Trophoblast cell (in vitro differentiated cells and primary cell): ENCODE results near the gene LRRC72. TPM values are rescaled to one million over a fixed set of nuclear protein-coding genes. Genes with fewer than 3 reads are reported as not detected.
A peak's percentile ranks its signal among the peaks of the same experiment; 100 is the strongest.

Experiments
- DNase-seq, 2 donors: peaks; one replicate each; pipeline ENCODE4 v3.0.0-alpha.2; 2016
- H2AFZ ChIP-seq: 2 replicates; pipeline ENCODE4 v1.6.1; 2013; ENCODE audit warnings: low read length, moderate library complexity, mild to moderate bottlenecking; ENCODE audit not compliant: insufficient read depth, poor library complexity
- H2AK5ac ChIP-seq: 2 replicates; pipeline ENCODE4 v1.6.1; 2013; ENCODE audit warnings: mild to moderate bottlenecking, low read length
- H2BK120ac ChIP-seq: 2 replicates; pipeline ENCODE4 v1.6.1; 2013; ENCODE audit warnings: low read length, mild to moderate bottlenecking, moderate library complexity; ENCODE audit not compliant: insufficient read depth, poor library complexity
- H2BK12ac ChIP-seq: 2 replicates; pipeline ENCODE4 v1.6.1; 2013; ENCODE audit warnings: mild to moderate bottlenecking, low read length, moderate library complexity
- H2BK5ac ChIP-seq: 2 replicates; pipeline ENCODE4 v1.6.1; 2013; ENCODE audit warnings: low read length, low read depth, moderate library complexity, mild to moderate bottlenecking; ENCODE audit not compliant: poor library complexity
- H3K14ac ChIP-seq: 2 replicates; pipeline ENCODE4 v1.6.1; 2013; ENCODE audit warnings: mild to moderate bottlenecking, low read length
- H3K18ac ChIP-seq: 2 replicates; pipeline ENCODE4 v1.6.1; 2013; ENCODE audit warnings: mild to moderate bottlenecking, low read length
- H3K23ac ChIP-seq: 2 replicates; pipeline ENCODE4 v1.6.1; 2013; ENCODE audit warnings: low read length
- H3K27ac ChIP-seq: 2 replicates; pipeline ENCODE4 v1.5.1; 2013; ENCODE audit warnings: low read depth, mild to moderate bottlenecking, inconsistent platforms, low read length, moderate library complexity
- H3K27me3 ChIP-seq: 2 replicates; pipeline ENCODE4 v1.6.1; 2013; ENCODE audit warnings: inconsistent platforms, mild to moderate bottlenecking, low read length, moderate library complexity; ENCODE audit not compliant: insufficient read depth
- H3K36me3 ChIP-seq, 2 experiments: 1 replicate in 1 of 2; 2 replicates in 1 of 2; pipeline ENCODE4 v1.6.1; 2013; ENCODE audit warnings: low read length in 2 of 2, mild to moderate bottlenecking in 2 of 2, moderate library complexity in 1 of 2; ENCODE audit not compliant: insufficient read depth in 2 of 2, control insufficient read depth in 1 of 2
- H3K4ac ChIP-seq: 2 replicates; pipeline ENCODE4 v1.6.1; 2013; ENCODE audit warnings: low read depth, mild to moderate bottlenecking, low read length, moderate library complexity
- H3K4me1 ChIP-seq, 2 experiments: 1 replicate in 1 of 2; 2 replicates in 1 of 2; pipeline ENCODE4 v1.6.1; 2013; ENCODE audit warnings: low read length in 2 of 2, mild to moderate bottlenecking in 2 of 2, moderate library complexity in 1 of 2; ENCODE audit not compliant: insufficient read depth in 2 of 2, control insufficient read depth in 1 of 2
- H3K4me2 ChIP-seq: 2 replicates; pipeline ENCODE4 v1.6.1; 2013; ENCODE audit warnings: inconsistent platforms, mild to moderate bottlenecking, low read length, moderate library complexity
- H3K4me3 ChIP-seq: 2 replicates; pipeline ENCODE4 v1.5.1; 2013; ENCODE audit warnings: mild to moderate bottlenecking, low read depth, low read length, inconsistent platforms
- H3K79me1 ChIP-seq: one replicate; pipeline ENCODE4 v1.6.1; 2013; ENCODE audit warnings: low read length
- H3K79me2 ChIP-seq: 2 replicates; pipeline ENCODE4 v1.6.1; 2013; ENCODE audit warnings: low read length, mild to moderate bottlenecking; ENCODE audit not compliant: control insufficient read depth, insufficient read depth, poor library complexity
- H3K9ac ChIP-seq: 2 replicates; pipeline ENCODE4 v1.6.1; 2013; ENCODE audit warnings: mild to moderate bottlenecking, low read length
- H3K9me3 ChIP-seq: 2 replicates; pipeline ENCODE4 v1.6.1; 2013; ENCODE audit warnings: low read depth, mild to moderate bottlenecking, control low read depth, inconsistent platforms, low read length; ENCODE audit not compliant: insufficient read depth
- H4K12ac ChIP-seq: 2 replicates; pipeline ENCODE4 v1.6.1; 2013; ENCODE audit warnings: low read depth, mild to moderate bottlenecking, low read length, moderate library complexity
- H4K8ac ChIP-seq: 2 replicates; pipeline ENCODE4 v1.6.1; 2013; ENCODE audit warnings: low read depth, mild to moderate bottlenecking, low read length, moderate library complexity
- H4K91ac ChIP-seq: one replicate; pipeline ENCODE4 v1.6.1; 2013; ENCODE audit warnings: low read depth, mild to moderate bottlenecking, low read length, moderate library complexity
- WGBS: extraction: QIAGEN DNeasy Blood & Tissue Kit; methylation state at CpG from one replicate; pipeline ENCODE4 v1.1.7; 2013; ENCODE audit warnings: missing lambda C conversion rate; ENCODE audit not compliant: insufficient read length, insufficient coverage; ENCODE audit errors: extremely low coverage; 5-methylcytosine and 5-hydroxymethylcytosine counted together
- polyA plus RNA-seq: library from polyadenylated mRNA; stranded (reverse); fragments of 200-250 nt; gene quantifications from 2 replicates; pipeline ENCODE4 v1.2.3, GENCODE V29; 2013

LRRC72 gene
- not detected in 2 replicates for polyA plus RNA-seq

- Histone ChIP-seq H3K4me3 (no peak within 1 kb of the TSS), H3K9ac (no peak within 1 kb of the TSS), H3K79me2 (no peaks in the 10 kb centered on the region), H3K4ac (no peak within 1 kb of the TSS), H2AK5ac (no peak within 1 kb of the TSS), H4K91ac (no peak within 1 kb of the TSS), H3K9me3 (peaks cover 1% of the 10 kb centered on the region), H3K36me3 (no peaks in the 10 kb centered on the region), H2BK5ac (no peak within 1 kb of the TSS), H3K23ac (no peak within 1 kb of the TSS), H4K8ac (no peak within 1 kb of the TSS), H3K4me2 (no peak within 1 kb of the TSS), H2BK12ac (no peak within 1 kb of the TSS), H2AFZ (no peak within 1 kb of the TSS), H3K14ac (no peak within 1 kb of the TSS), H3K18ac (no peak within 1 kb of the TSS), H2BK120ac (no peak within 1 kb of the TSS), H3K27ac (no peak within 1 kb of the TSS), H3K27me3 (no peaks in the 10 kb centered on the region), H4K12ac (no peak within 1 kb of the TSS), H3K4me1 (no peaks in the 10 kb centered on the region), H3K79me1 (no peaks in the 10 kb centered on the region)
- WGBS: no CpG with 5 or more reads among the region's 31 CpGs
- DNase-seq: no peak
These were observed at the start of gene LRRC72 for GRCh38 chr7:16526742-16527540. Gene LRRC72 (plus strand): TSS chr7:16526825. CDS start chr7:16526953, 128 bp downstream.

DNA sequence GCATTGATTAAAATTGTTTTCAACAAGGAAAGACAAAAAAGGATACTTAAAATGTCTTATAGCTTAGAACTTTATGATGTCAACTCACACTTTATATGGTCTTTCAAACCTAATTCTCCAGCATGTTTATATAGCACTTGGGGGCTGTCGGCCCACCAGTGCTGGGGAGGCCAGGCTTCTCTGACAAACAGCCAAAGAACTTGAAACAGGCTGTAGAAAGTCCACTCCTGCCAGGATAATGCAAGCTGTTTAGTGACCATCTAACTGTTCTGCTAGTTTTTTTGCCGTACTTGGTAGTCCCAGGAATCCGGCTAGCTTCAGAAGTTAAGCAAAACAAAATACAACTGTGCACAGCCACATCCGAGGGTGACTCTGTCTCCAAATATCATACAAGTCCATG lies 47.5 kb upstream of the LRRC72 start:
- no peak overlapping the region for H3K23ac ChIP-seq
- no peak overlapping the region for H2AK5ac ChIP-seq
- H3K9me3 ChIP-seq: peaks cover 2% of the 10 kb centered on the region
- H4K12ac ChIP-seq: no peak overlapping the region
- H4K8ac ChIP-seq: peak overlapping the region; percentile 19
- no peak overlapping the region for H2AFZ ChIP-seq
- H3K14ac ChIP-seq: no peak overlapping the region
- DNase-seq: no peak
- H3K79me1 ChIP-seq: peaks cover 2% of the 10 kb centered on the region
- no CpG with 5 or more reads among the region's 4 CpGs for WGBS
- no peak overlapping the region for H3K4me3 ChIP-seq
- H3K27me3 ChIP-seq: no peaks in the 10 kb centered on the region
- H3K4me2 ChIP-seq: no peak overlapping the region
- peak overlapping the region; percentile 31 for H2BK12ac ChIP-seq
- no peak overlapping the region for H2BK120ac ChIP-seq
- H3K4ac ChIP-seq: no peak overlapping the region
- no peak overlapping the region for H2BK5ac ChIP-seq
- H3K27ac ChIP-seq: no peak overlapping the region
- no peak overlapping the region for H4K91ac ChIP-seq
- no peak overlapping the region for H3K18ac ChIP-seq
- H3K79me2 ChIP-seq: no peaks in the 10 kb centered on the region
- no peaks in the 10 kb centered on the region for H3K36me3 ChIP-seq
- no peaks in the 10 kb centered on the region for H3K4me1 ChIP-seq
- no peak overlapping the region for H3K9ac ChIP-seq

DNA sequence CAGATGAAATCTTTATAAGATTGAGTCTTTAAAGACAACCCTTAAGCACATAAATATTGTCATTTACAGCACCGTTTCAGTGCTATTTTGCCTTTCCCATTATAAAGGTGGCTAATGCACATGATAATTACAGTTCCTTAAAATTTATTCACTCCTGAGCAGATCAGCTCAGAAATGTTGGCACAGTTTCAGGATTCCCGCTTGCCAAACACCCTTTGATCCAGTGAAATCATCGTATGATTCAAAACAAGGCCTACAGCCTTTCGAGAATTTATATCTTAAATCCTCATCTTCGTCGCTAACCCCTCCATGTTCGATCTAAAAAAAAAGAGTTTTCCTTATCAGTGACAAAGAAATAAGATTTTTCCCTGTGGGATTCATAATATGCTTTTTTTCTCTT lies 47.0 kb upstream of the LRRC72 start:
- no peak overlapping the region for H3K4me2 ChIP-seq

GRCh38 chr7:16484453-16485158 lies 42.0 kb upstream of the LRRC72 start:
- Histone ChIP-seq H3K4me2 (no peak overlapping the region), H2AFZ (no peak overlapping the region)
- no CpG with 5 or more reads among the region's 4 CpGs for WGBS

More for the DNA sequence above, 47.0 kb upstream of the LRRC72 start:
- Histone ChIP-seq H4K91ac (no peak overlapping the region), H4K8ac (no peak overlapping the region), H3K4me1 (peaks cover 0 to 3% of the 10 kb centered on the region in 2 experiments), H3K14ac (no peak overlapping the region), H3K36me3 (no peaks in the 10 kb centered on the region), H3K27me3 (no peaks in the 10 kb centered on the region), H2AFZ (no peak overlapping the region), H3K4me3 (no peak overlapping the region), H3K79me1 (peaks cover 2% of the 10 kb centered on the region), H2BK5ac (no peak overlapping the region), H3K18ac (no peak overlapping the region), H3K79me2 (no peaks in the 10 kb centered on the region), H3K9ac (no peak overlapping the region), H3K23ac (no peak overlapping the region), H4K12ac (no peak overlapping the region), H2BK120ac (no peak overlapping the region), H2AK5ac (no peak overlapping the region), H3K9me3 (peaks cover 2% of the 10 kb centered on the region), H3K27ac (no peak overlapping the region), H3K4ac (no peak overlapping the region), H2BK12ac (no peak overlapping the region)
- DNase-seq: no peak
- WGBS: 100% methylated on average over 2 of the region's 7 CpGs

More at GRCh38 chr7:16484453-16485158, 42.0 kb upstream of the LRRC72 start:
- no peak overlapping the region for H4K8ac ChIP-seq
- peaks cover 0 to 5% of the 10 kb centered on the region in 2 experiments for H3K4me1 ChIP-seq
- H3K18ac ChIP-seq: no peak overlapping the region
- H3K9ac ChIP-seq: no peak overlapping the region
- no peaks in the 10 kb centered on the region for H3K9me3 ChIP-seq
- no peak overlapping the region for H3K27ac ChIP-seq
- no peak overlapping the region for H2BK12ac ChIP-seq
- no peak overlapping the region for H4K12ac ChIP-seq
- H3K4ac ChIP-seq: no peak overlapping the region
- H3K27me3 ChIP-seq: no peaks in the 10 kb centered on the region
- H3K14ac ChIP-seq: no peak overlapping the region
- H4K91ac ChIP-seq: no peak overlapping the region
- H2BK5ac ChIP-seq: no peak overlapping the region
- H2AK5ac ChIP-seq: no peak overlapping the region
- no peak overlapping the region for H3K23ac ChIP-seq
- H3K36me3 ChIP-seq: no peaks in the 10 kb centered on the region
- H3K79me1 ChIP-seq: peaks cover 2% of the 10 kb centered on the region
- no peak for DNase-seq
- no peak overlapping the region for H3K4me3 ChIP-seq
- no peaks in the 10 kb centered on the region for H3K79me2 ChIP-seq
- H2BK120ac ChIP-seq: peak overlapping the region; percentile 1
